H1 (cell line): Measurements from ENCODE around the gene ETV1. TPM values are rescaled to one million over a fixed set of nuclear protein-coding genes. Genes with fewer than 3 reads are reported as not detected.

ENCODE experiments used
- CTCF ChIA-PET: fragments of 300-600 bp; sonication (Branson Sonifier 250); formaldehyde crosslinking; loops from one replicate; lab custom pipeline; 2021; ENCODE audit not compliant: partially characterized antibody; lab: Charles Lee
- POLR2A ChIA-PET: fragments of 300-600 bp; sonication (Branson Sonifier 250); formaldehyde crosslinking; loops from one replicate; lab custom pipeline; 2021; ENCODE audit warnings: inconsistent platforms; ENCODE audit not compliant: partially characterized antibody; lab: Charles Lee
- DNase-seq, 2 experiments: peaks; one replicate each; pipeline versions ENCODE4 v3.0.0 to v3.0.0-alpha.2; 2010 to 2022; ENCODE audit warnings: low spot score in 2 of 2, low read depth in 1 of 2, mixed read lengths in 1 of 2
- FAIRE-seq: peaks from 2 replicates; lab custom pipeline; 2011; peaks lifted over from hg19 to GRCh38; lab: Jason Lieb, UNC
- H2AFZ ChIP-seq: 2 replicates; pipeline ENCODE4 v1.8.1; 2012; ENCODE audit warnings: low read length, inconsistent platforms
- H2AK5ac ChIP-seq: 2 replicates; pipeline ENCODE4 v1.6.1; 2013; ENCODE audit warnings: low read depth, low read length
- H2BK120ac ChIP-seq: replicated peaks from 2 replicates; pipeline ENCODE3; 2013; ENCODE audit warnings: low read depth, low read length, inconsistent platforms
- H2BK12ac ChIP-seq: 2 replicates; pipeline ENCODE4 v1.6.1; 2013; ENCODE audit warnings: low read depth, low read length
- H2BK15ac ChIP-seq: 2 replicates; pipeline ENCODE4 v1.6.1; 2013; ENCODE audit warnings: low read length
- H2BK20ac ChIP-seq: 2 replicates; pipeline ENCODE4 v1.6.1; 2013; ENCODE audit warnings: low read length
- H2BK5ac ChIP-seq: 2 replicates; pipeline ENCODE4 v1.6.1; 2013; ENCODE audit warnings: low read depth, low read length
- H3K14ac ChIP-seq: 2 replicates; pipeline ENCODE4 v1.6.1; 2013; ENCODE audit warnings: inconsistent platforms; ENCODE audit not compliant: insufficient read length
- H3K18ac ChIP-seq: 2 replicates; pipeline ENCODE4 v1.6.1; 2013; ENCODE audit warnings: low read length; ENCODE audit errors: extremely low read depth
- H3K23ac ChIP-seq: 2 replicates; pipeline ENCODE4 v1.6.1; 2013; ENCODE audit warnings: inconsistent platforms; ENCODE audit not compliant: insufficient read length
- H3K23me2 ChIP-seq: 2 replicates; pipeline ENCODE4 v1.6.1; 2013; ENCODE audit warnings: low read depth, low read length
- H3K27ac ChIP-seq: 2 replicates; pipeline ENCODE4 v1.6.1; 2011; ENCODE audit warnings: low read depth, low read length, inconsistent platforms
- H3K27me3 ChIP-seq, 4 experiments: replicated peaks in 1 of 4; 1 replicate in 1 of 4; 2 replicates in 3 of 4; pipeline versions ENCODE4 v1.6.1 to v1.8.1; 2011 to 2013; ENCODE audit warnings: low read length in 3 of 4, mild to moderate bottlenecking in 3 of 4, inconsistent platforms in 2 of 4, mixed read lengths in 2 of 4, moderate library complexity in 1 of 4; ENCODE audit not compliant: control insufficient read depth in 3 of 4, insufficient read depth in 3 of 4; ENCODE audit errors: extremely low read depth in 1 of 4
- H3K36me3 ChIP-seq, 4 experiments: 2 replicates each; pipeline versions ENCODE4 v1.6.1 to v1.8.1; 2011 to 2013; ENCODE audit warnings: mild to moderate bottlenecking in 4 of 4, low read length in 3 of 4, moderate library complexity in 2 of 4, control low read depth in 1 of 4, inconsistent platforms in 1 of 4; ENCODE audit not compliant: insufficient read depth in 4 of 4, control insufficient read depth in 2 of 4
- H3K4ac ChIP-seq: replicated peaks from 2 replicates; pipeline ENCODE3; 2013; ENCODE audit warnings: low read length, low read depth, mixed read lengths, inconsistent platforms; ENCODE audit not compliant: insufficient read length
- H3K4me1 ChIP-seq, 4 experiments: replicated peaks in 1 of 4; 1 replicate in 1 of 4; 2 replicates in 3 of 4; pipeline versions ENCODE4 v1.6.1 to v1.8.1; 2011 to 2013; ENCODE audit warnings: low read length in 3 of 4, inconsistent platforms in 2 of 4, mixed read lengths in 1 of 4; ENCODE audit not compliant: insufficient read depth in 4 of 4, control insufficient read depth in 3 of 4
- H3K4me2 ChIP-seq, 2 experiments: 2 replicates each; pipeline versions ENCODE4 v1.6.1 to v1.8.1; 2011 to 2013; ENCODE audit warnings: low read depth in 2 of 2, low read length in 2 of 2, control low read depth in 1 of 2, inconsistent platforms in 1 of 2, mild to moderate bottlenecking in 1 of 2; ENCODE audit not compliant: insufficient read depth in 1 of 2
- H3K4me3 ChIP-seq, 4 experiments: fragments of 200-600, 300-600 bp in 1 of 4; sonication (generic), shearing (Covaris generic), sonication (Bioruptor Twin) in 1 of 4; 2 replicates each; pipeline versions ENCODE4 v1.5.1 to v1.8.1; 2011 to 2016; ENCODE audit warnings: low read length in 4 of 4, low read depth in 3 of 4, control low read depth in 2 of 4, inconsistent platforms in 2 of 4, mild to moderate bottlenecking in 2 of 4, mixed read lengths in 1 of 4, moderate library complexity in 1 of 4; ENCODE audit not compliant: insufficient read depth in 2 of 4; ENCODE audit errors: extremely low read depth in 1 of 4
- H3K56ac ChIP-seq: replicated peaks from 2 replicates; pipeline ENCODE3; 2013; ENCODE audit warnings: low read depth, mild to moderate bottlenecking, mixed read lengths, low read length, inconsistent platforms; ENCODE audit not compliant: insufficient read length
- H3K79me1 ChIP-seq: 2 replicates; pipeline ENCODE4 v1.6.1; 2013; ENCODE audit warnings: low read depth, low read length, control low read depth
- H3K79me2 ChIP-seq, 2 experiments: 2 replicates each; pipeline versions ENCODE4 v1.6.1 to v1.8.1; 2012 to 2013; ENCODE audit warnings: low read length in 2 of 2, mild to moderate bottlenecking in 2 of 2, inconsistent platforms in 1 of 2; ENCODE audit not compliant: insufficient read depth in 2 of 2, control insufficient read depth in 1 of 2
- H3K9ac ChIP-seq, 4 experiments: replicated peaks in 1 of 4; 1 replicate in 1 of 4; 2 replicates in 3 of 4; pipeline versions ENCODE4 v1.6.1 to v1.8.1; 2011 to 2013; ENCODE audit warnings: low read depth in 3 of 4, low read length in 3 of 4, control low read depth in 2 of 4, mild to moderate bottlenecking in 2 of 4, moderate library complexity in 2 of 4, inconsistent platforms in 1 of 4; ENCODE audit errors: extremely low read depth in 1 of 4
- H3K9me3 ChIP-seq, 2 experiments: 2 replicates each; pipeline versions ENCODE4 v1.6.1 to v1.8.1; 2012 to 2013; ENCODE audit warnings: mild to moderate bottlenecking in 2 of 2, moderate library complexity in 2 of 2, control low read depth in 1 of 2, inconsistent platforms in 1 of 2, low read depth in 1 of 2, low read length in 1 of 2, mixed read lengths in 1 of 2; ENCODE audit not compliant: insufficient read depth in 2 of 2
- H4K20me1 ChIP-seq, 2 experiments: replicated peaks in 1 of 2; 2 replicates each; pipeline versions ENCODE3 to v1.8.1; 2011 to 2013; ENCODE audit warnings: inconsistent platforms in 2 of 2, low read length in 2 of 2, mild to moderate bottlenecking in 1 of 2; ENCODE audit not compliant: insufficient read depth in 2 of 2, control insufficient read depth in 1 of 2
- H4K5ac ChIP-seq: 2 replicates; pipeline ENCODE4 v1.6.1; 2013; ENCODE audit warnings: low read length, low read depth, mixed read lengths, inconsistent platforms; ENCODE audit not compliant: insufficient read length
- H4K8ac ChIP-seq: 2 replicates; pipeline ENCODE4 v1.8.0; 2013; ENCODE audit warnings: mild to moderate bottlenecking, moderate library complexity, low read length, inconsistent platforms; ENCODE audit not compliant: insufficient read depth; ENCODE audit errors: extremely low read depth
- H4K91ac ChIP-seq: replicated peaks from 2 replicates; pipeline ENCODE3; 2013; ENCODE audit warnings: low read length, mixed read lengths, inconsistent platforms; ENCODE audit not compliant: insufficient read length
- ASH2L ChIP-seq: fragments of 200-600, 300-600 bp; sonication (generic); IDR thresholded peaks from one replicate; pipeline ENCODE4 v1.7.1; 2017; ENCODE audit warnings: low read length
- CBX5 ChIP-seq: fragments of 300-800, 300-1000 bp; sonication (generic); IDR thresholded peaks from 2 replicates; pipeline ENCODE4 v1.7.1; 2016; ENCODE audit warnings: antibody characterized with exemption, low read length, low read depth
- CTBP2 ChIP-seq: IDR thresholded peaks from 2 replicates; pipeline ENCODE4 v1.7.0; 2011; ENCODE audit warnings: borderline replicate concordance, mild to moderate bottlenecking, moderate library complexity, mixed read lengths, low read length; ENCODE audit not compliant: insufficient read depth, insufficient read length
- FOSL1 ChIP-seq: IDR thresholded peaks from 2 replicates; pipeline ENCODE4 v1.6.1; 2011; ENCODE audit warnings: mild to moderate bottlenecking, low read depth, low read length, moderate library complexity; ENCODE audit not compliant: insufficient read depth
- GABPA ChIP-seq: IDR thresholded peaks from 2 replicates; pipeline ENCODE4 v1.6.1; 2011; ENCODE audit warnings: mild to moderate bottlenecking, low read length, moderate library complexity, borderline replicate concordance; ENCODE audit not compliant: insufficient read depth
- HDAC6 ChIP-seq: IDR thresholded peaks from one replicate; pipeline ENCODE4 v1.7.1; 2012; ENCODE audit warnings: low read depth, mild to moderate bottlenecking, inconsistent platforms, low read length, moderate library complexity
- KDM5A ChIP-seq: fragments of 200-600 bp; IDR thresholded peaks from 2 replicates; pipeline ENCODE4 v1.7.1; 2012; ENCODE audit warnings: mild to moderate bottlenecking, low read length, inconsistent platforms, mixed read lengths
- MAFK ChIP-seq: IDR thresholded peaks from 2 replicates; pipeline ENCODE4 v1.6.1; 2012; ENCODE audit warnings: low read depth, mild to moderate bottlenecking, improper control_type of control experiment, low read length
- RXRA ChIP-seq: IDR thresholded peaks from 2 replicates; pipeline ENCODE4 v1.6.1; 2011; ENCODE audit warnings: low read depth, mild to moderate bottlenecking, low read length, moderate library complexity; ENCODE audit not compliant: insufficient read depth
- SP2 ChIP-seq: IDR thresholded peaks from 2 replicates; pipeline ENCODE4 v1.6.1; 2012; ENCODE audit warnings: mild to moderate bottlenecking, low read length, inconsistent platforms
- TAF1 ChIP-seq: IDR thresholded peaks from 2 replicates; pipeline ENCODE4 v1.6.1; 2011; ENCODE audit warnings: mild to moderate bottlenecking, low read depth, low read length
- TAF7 ChIP-seq: optimal IDR thresholded peaks from 2 replicates; pipeline ENCODE3; 2011; ENCODE audit warnings: low read depth, mild to moderate bottlenecking, inconsistent platforms, low read length, moderate library complexity, borderline replicate concordance
- TCF12 ChIP-seq: IDR thresholded peaks from 2 replicates; pipeline ENCODE4 v1.6.1; 2011; ENCODE audit warnings: low read depth, mild to moderate bottlenecking, low read length
- TEAD4 ChIP-seq: IDR thresholded peaks from 2 replicates; pipeline ENCODE4 v1.6.1; 2012; ENCODE audit warnings: low read depth, low read length, inconsistent platforms, mixed read lengths
- YY1 ChIP-seq: IDR thresholded peaks from 2 replicates; pipeline ENCODE4 v1.6.1; 2011; ENCODE audit warnings: low read depth, mild to moderate bottlenecking, low read length
- WGBS, 2 experiments: shearing (Covaris generic) in 1 of 2; methylation state at CpG; one replicate each; pipeline versions ENCODE4 v1.1.6 to v1.1.7; 2013 to 2015; ENCODE audit warnings: low lambda C conversion rate in 2 of 2, mixed read lengths in 2 of 2, inconsistent platforms in 1 of 2, low coverage in 1 of 2, missing lambda C conversion rate in 1 of 2; ENCODE audit not compliant: insufficient replicate concordance in 2 of 2, insufficient coverage in 1 of 2, insufficient read length in 1 of 2; ENCODE audit errors: extremely low coverage in 1 of 2, missing lambda C conversion rate in 1 of 2; 5-methylcytosine and 5-hydroxymethylcytosine counted together
- polyA plus RNA-seq, 7 experiments: library from polyadenylated mRNA; depleted of rRNA in 3 of 7; stranded (reverse) in 5 of 7; unstranded in 2 of 7; fragments of >200 nt in 5 of 7; fragments of 200-250 nt in 2 of 7; gene quantifications; 1 replicate in 5 of 7; 2 replicates in 1 of 7; 4 replicates in 1 of 7; pipeline versions ENCODE4 v1.2.1 to v1.2.3, GENCODE V29; 2011 to 2013; ENCODE audit warnings: missing spikeins in 2 of 7, mixed read lengths in 2 of 7
- total RNA-seq: library from RNA; stranded (reverse); fragmentation: NEBNext Ultra II Directional; extraction: Animal tissue kit (Norgen Biotek cat#: 25700); gene quantifications from 2 replicates; pipeline ENCODE4 v1.2.1, GENCODE V29; 2021

The ETV1 gene
- total and polyA plus RNA-seq, 2 of the 8 experiments (the other 6 are each of a cell fraction or from before 2014, with no cell fraction given) = 58.3 to 91.2 TPM

- H3K79me2 ChIP-seq = peaks cover 0 to 84% of the 10 kb centered on the region in 2 experiments; a peak in 3 of 4 replicates
- H3K4ac ChIP-seq = no peak overlapping the region
- no peak overlapping the region for H4K5ac ChIP-seq
- no peaks in the 10 kb centered on the region for H4K20me1 ChIP-seq
- H2BK20ac ChIP-seq = no peak overlapping the region
- H3K27me3 ChIP-seq = no peaks in the 10 kb centered on the region
- H3K18ac ChIP-seq = no peak overlapping the region
- H3K79me1 ChIP-seq = peaks cover 2% of the 10 kb centered on the region; the same call in 1 of the 2 replicates
- H4K8ac ChIP-seq = no peak overlapping the region
- no peak overlapping the region for H3K4me3 ChIP-seq
- no peak overlapping the region for H2BK5ac ChIP-seq
- POLR2A ChIA-PET = interaction anchor here (0.9 to 5.0 kb wide), 4 partner anchors 9 to 12 kb away, joined by 3 to 48 read pairs (median 4); partner anchors contain the start of gene ETV1
- H3K23me2 ChIP-seq = no peaks in the 10 kb centered on the region
- H3K14ac ChIP-seq = no peak overlapping the region
- H2BK120ac ChIP-seq = no peak overlapping the region
- no peak overlapping the region for H2AK5ac ChIP-seq
- peaks cover 0 to 17% (median 3%) of the 10 kb centered on the region in 4 experiments; a peak in 3 of 7 replicates for H3K4me1 ChIP-seq
- 67% methylated on average over 5 of the region's 5 CpGs; no CpG with 5 or more reads in 1 of the 2 experiments for WGBS, 2 experiments
- CTCF ChIA-PET = interaction anchor here (0.6 to 1.8 kb wide), 3 partner anchors 9 to 175 kb away, joined by 3 to 9 read pairs (median 4); partner anchors contain the start of gene ETV1
- no peaks in the 10 kb centered on the region for H3K9me3 ChIP-seq
- FAIRE-seq (no peak), DNase-seq (no peak)
- no peak overlapping the region for H4K91ac ChIP-seq
- no peak overlapping the region for H2BK15ac ChIP-seq
- no peak overlapping the region for H3K9ac ChIP-seq
- no peak overlapping the region for H3K23ac ChIP-seq
- no peak overlapping the region for H2AFZ ChIP-seq
- H2BK12ac ChIP-seq = no peak overlapping the region; the same call in 1 of the 2 replicates
- no peak overlapping the region for H3K56ac ChIP-seq
- H3K4me2 ChIP-seq = no peak overlapping the region
- H3K27ac ChIP-seq = no peak overlapping the region
- H3K36me3 ChIP-seq = peaks cover 4 to 18% (median 14%) of the 10 kb centered on the region in 4 experiments; a peak in 7 of 8 replicates
- TF ChIP-seq RXRA (no peak), SP2 (no peak), GABPA (no peak), MAFK (no peak), TAF7 (no peak), HDAC6 (no peak), FOSL1 (no peak), YY1 (no peak), TEAD4 (no peak), TCF12 (no peak), CTBP2 (no peak), TAF1 (no peak), CBX5 (no peak), ASH2L (no peak), KDM5A (no peak)
These were observed 9.0 kb downstream of the ETV1 start for GRCh38 chr7:13980474-13980873.
